Measurements from ENCODE around the gene RTBDN. TPM values are rescaled to one million over a fixed set of nuclear protein-coding genes. Genes with fewer than 3 reads are reported as not detected.

RTBDN gene
- total and polyA plus RNA-seq, 2 of the 8 experiments (the other 6 are each of a cell fraction or from before 2014, with no cell fraction given) = 4.0 to 4.8 TPM

DNA sequence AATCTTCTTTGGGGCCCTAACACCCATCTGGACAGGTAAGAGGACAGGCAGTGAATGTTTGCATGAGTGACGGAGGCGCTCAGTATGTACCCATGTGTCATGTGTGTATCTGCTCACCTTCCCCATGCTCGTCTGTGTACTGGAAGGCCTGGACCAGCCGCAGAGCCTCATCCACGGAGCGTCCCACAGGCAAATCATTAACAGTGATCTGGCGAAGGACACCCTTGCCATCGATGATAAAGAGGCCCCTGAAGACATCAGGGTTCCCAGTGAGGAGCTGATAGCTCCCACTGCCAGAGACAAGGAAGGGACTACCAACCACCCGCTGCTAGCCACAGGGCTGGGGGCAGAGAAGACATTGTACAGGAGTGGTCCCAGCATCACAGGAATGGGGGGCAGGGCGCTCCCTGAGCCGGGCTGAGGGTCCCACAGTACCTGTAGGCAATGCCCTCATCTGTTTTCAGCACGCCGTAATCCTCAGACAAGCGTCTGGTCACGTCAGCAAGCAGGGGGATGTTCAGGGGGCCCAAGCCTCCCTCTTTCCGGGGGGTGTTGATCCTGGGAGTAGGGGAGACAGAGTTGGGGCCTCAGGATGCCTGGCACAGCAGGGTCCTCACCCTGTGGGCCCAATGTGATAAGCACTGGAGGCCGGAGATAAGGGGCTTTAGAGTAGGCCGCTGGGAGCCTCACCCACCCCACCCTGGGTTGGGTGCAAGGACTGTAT, 34.5 kb downstream of the RTBDN start:
- Histone ChIP-seq H4K8ac (ENCODE audit: extremely low read depth, insufficient read depth, low read length) (peak overlapping the region; percentile 38; the same call in 1 of the 2 replicates), H2BK20ac (ENCODE audit: low read length) (no peak overlapping the region), H3K4me1 (replicated peaks in 1 of 4; ENCODE audit: control insufficient read depth in 3 of 4, insufficient read depth in 4 of 4, low read length in 3 of 4) (peaks cover 5 to 23% (median 11%) of the 10 kb centered on the region in 4 experiments; a peak in 6 of 7 replicates), H3K79me2 (ENCODE audit: control insufficient read depth in 1 of 2, insufficient read depth in 2 of 2, low read length in 2 of 2) (peaks cover 0 to 12% of the 10 kb centered on the region in 2 experiments; a peak in 2 of 4 replicates), H3K56ac (replicated peaks; ENCODE audit: insufficient read length, low read depth, low read length) (no peak overlapping the region), H3K79me1 (ENCODE audit: low read depth, low read length) (peaks cover 7% of the 10 kb centered on the region), H2BK15ac (ENCODE audit: low read length) (no peak overlapping the region), H3K36me3 (ENCODE audit: control insufficient read depth in 2 of 4, insufficient read depth in 4 of 4, low read length in 3 of 4) (peaks cover 8 to 19% (median 14%) of the 10 kb centered on the region in 4 experiments; a peak in 7 of 8 replicates), H4K91ac (replicated peaks; ENCODE audit: insufficient read length, low read length) (no peak overlapping the region), H2BK12ac (ENCODE audit: low read depth, low read length) (no peak overlapping the region), H4K5ac (ENCODE audit: insufficient read length, low read depth, low read length) (no peak overlapping the region), H3K4me2 (ENCODE audit: insufficient read depth in 1 of 2, low read depth in 2 of 2, low read length in 2 of 2) (peak overlapping the region; percentile 91 to 92; a peak in 3 of 4 replicates), H3K9me3 (ENCODE audit: insufficient read depth in 2 of 2, low read depth in 1 of 2, low read length in 1 of 2) (no peaks in the 10 kb centered on the region), H3K27me3 (replicated peaks in 1 of 4; ENCODE audit: control insufficient read depth in 3 of 4, extremely low read depth in 1 of 4, insufficient read depth in 3 of 4, low read length in 3 of 4) (peaks cover 0 to 4% (median under 1%) of the 10 kb centered on the region in 4 experiments; a peak in 2 of 7 replicates), H3K4me3 (ENCODE audit: extremely low read depth in 1 of 4, insufficient read depth in 2 of 4, low read depth in 3 of 4, low read length in 4 of 4) (peak overlapping the region in 1 of 4 experiments; percentile 85; a peak in 3 of 8 replicates), H3K9ac (replicated peaks in 1 of 4; ENCODE audit: extremely low read depth in 1 of 4, low read depth in 3 of 4, low read length in 3 of 4) (no peak overlapping the region), H3K23ac (ENCODE audit: insufficient read length) (no peak overlapping the region), H2AFZ (ENCODE audit: low read length) (no peak overlapping the region), H3K27ac (ENCODE audit: low read depth, low read length) (no peak overlapping the region), H3K18ac (ENCODE audit: extremely low read depth, low read length) (no peak overlapping the region), H4K20me1 (replicated peaks in 1 of 2; ENCODE audit: control insufficient read depth in 1 of 2, insufficient read depth in 2 of 2, low read length in 2 of 2) (peaks cover 0 to 6% of the 10 kb centered on the region in 2 experiments), H3K23me2 (ENCODE audit: low read depth, low read length) (peaks cover 14% of the 10 kb centered on the region; the same call in 1 of the 2 replicates), H3K14ac (ENCODE audit: insufficient read length) (no peak overlapping the region), H3K4ac (replicated peaks; ENCODE audit: insufficient read length, low read depth, low read length) (no peak overlapping the region), H2BK5ac (ENCODE audit: low read depth, low read length) (no peak overlapping the region), H2AK5ac (ENCODE audit: low read depth, low read length) (no peak overlapping the region), H2BK120ac (replicated peaks; ENCODE audit: low read depth, low read length) (no peak overlapping the region)
- FAIRE-seq (no peak), DNase-seq (ENCODE audit: low read depth in 1 of 2, low spot score in 2 of 2) (no peak)
- ChIA-PET CTCF (ENCODE audit: partially characterized antibody) (interaction anchor here (0.6 to 17.9 kb wide), 12 partner anchors 11 to 165 kb away, joined by 3 to 288 read pairs (median 4); no protein-coding TSS in a partner anchor), POLR2A (ENCODE audit: partially characterized antibody) (interaction anchor here (0.6 to 15.2 kb wide), 9 partner anchors 8 to 133 kb away, joined by 3 to 317 read pairs (median 5); partner anchors contain the start of genes HOOK2, JUNB, MAN2B1 and WDR83)
- 96% methylated on average over 18 of the region's 18 CpGs; no CpG with 5 or more reads in 1 of the 2 experiments for WGBS, 2 experiments (ENCODE audit: extremely low coverage in 1 of 2, insufficient coverage in 1 of 2, insufficient read length in 1 of 2, insufficient replicate concordance in 2 of 2, low coverage in 1 of 2, low lambda C conversion rate in 2 of 2, missing lambda C conversion rate in 1 of 2)
- TF ChIP-seq, protein P1, sequence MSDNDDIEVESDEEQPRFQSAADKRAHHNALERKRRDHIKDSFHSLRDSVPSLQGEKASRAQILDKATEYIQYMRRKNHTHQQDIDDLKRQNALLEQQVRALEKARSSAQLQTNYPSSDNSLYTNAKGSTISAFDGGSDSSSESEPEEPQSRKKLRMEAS (IDR thresholded peaks at IDR 0.05) = no peak
- TF ChIP-seq NANOG (IDR thresholded peaks at IDR 0.05; ENCODE audit: insufficient read depth, low read depth, low read length, poor library complexity, severe bottlenecking) (no peak), RBBP5 (IDR thresholded peaks at IDR 0.05; ENCODE audit: borderline replicate concordance, low read depth, low read length) (no peak), SP4 (IDR thresholded peaks at IDR 0.05; ENCODE audit: low read length) (no peak), POLR2A (IDR thresholded peaks at IDR 0.05; ENCODE audit: control extremely low read depth in 1 of 2, low read depth in 2 of 2, low read length in 2 of 2) (no peak), POU5F1 (IDR thresholded peaks at IDR 0.05; ENCODE audit: low read depth, low read length) (no peak), CBX8 (IDR thresholded peaks at IDR 0.05; ENCODE audit: borderline replicate concordance, low read depth, low read length) (no peak), RAD21 (IDR thresholded peaks at IDR 0.05 in 1 of 2, conservative IDR thresholded peaks at IDR 0.05 in 1 of 2; ENCODE audit: low read depth in 2 of 2, low read length in 2 of 2) (no peak), SIX5 (IDR thresholded peaks at IDR 0.05; ENCODE audit: low read depth, low read length) (no peak), KDM4A (IDR thresholded peaks at IDR 0.05; ENCODE audit: low read depth, low read length, severe bottlenecking) (no peak)

Measured in H1 (cell line).